ENCODE data around the gene SORBS1.

GRCh38 chr10:95573527-95573926, 12.4 kb upstream of the SORBS1 start:
- TF ChIP-seq CTCF (IDR thresholded peaks at IDR 0.05; ENCODE audit: insufficient read depth, low read length, poor library complexity, severe bottlenecking) (no peak), EZH2phosphoT487 (conservative IDR thresholded peaks at IDR 0.05; ENCODE audit: low read length) (no peak)

All from SU-DHL-6 (cell line).